GM23248 (cell line): Measurements from ENCODE around the gene GNAS-AS1.

ENCODE experiments used
- EZH2 ChIP-seq: fragments of 200-600 bp; sonication (generic); IDR thresholded peaks from 2 replicates; pipeline ENCODE4 v1.6.1; 2018; ENCODE audit warnings: antibody characterized with exemption, mild to moderate bottlenecking; ENCODE audit not compliant: insufficient read depth, poor library complexity, severe bottlenecking
- EZH2phosphoT487 ChIP-seq: fragments of 200-600 bp; sonication (generic); IDR thresholded peaks from 2 replicates; pipeline ENCODE4 v1.6.1; 2018; ENCODE audit warnings: antibody characterized with exemption, moderate library complexity, mild to moderate bottlenecking, low read depth; ENCODE audit not compliant: insufficient read depth

DNA sequence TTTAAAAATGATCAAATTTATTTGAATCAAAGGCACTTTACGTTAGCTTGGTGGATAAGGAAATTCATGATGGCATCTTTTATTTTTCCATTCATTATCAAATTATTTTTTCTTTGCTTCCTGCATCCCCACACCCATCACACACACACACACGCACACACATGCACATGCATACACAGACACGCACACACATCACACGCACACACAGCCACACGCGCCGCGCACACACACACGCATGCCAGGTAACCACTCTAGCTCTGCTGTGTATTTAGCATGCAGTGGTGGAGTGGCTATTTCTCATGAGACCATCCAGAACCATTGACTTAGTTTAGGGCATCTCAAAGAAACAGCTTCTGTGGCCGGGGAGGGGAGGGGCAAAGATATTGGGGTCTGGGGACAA, 48.8 kb upstream of the GNAS-AS1 start:
- TF ChIP-seq EZH2 (no peak), EZH2phosphoT487 (no peak)
